Measurements from ENCODE around the gene TMEM26. TPM values are rescaled to one million over a fixed set of nuclear protein-coding genes. Genes with fewer than 3 reads are reported as not detected.

Gene TMEM26
- total RNA-seq, 1 donor from 2014 or later = not detected

GRCh38 chr10:61477451-61477850 lies 24.3 kb upstream of the TMEM26 start:
- H3K9me3 ChIP-seq (ENCODE audit: low read depth) = no peaks in the 10 kb centered on the region
- no peak overlapping the region for H3K9ac ChIP-seq
- Mint-ChIP-seq H3K27me3 (ENCODE audit: insufficient read depth, low read depth) (peaks cover 2% of the 10 kb centered on the region), H3K36me3 (no peaks in the 10 kb centered on the region), H3K4me1 (no peaks in the 10 kb centered on the region), H3K27ac (no peak overlapping the region), H3K9me3 (no peaks in the 10 kb centered on the region), H3K4me3 (no peak overlapping the region)
- no peak overlapping the region for H3K4me2 ChIP-seq
- no peaks in the 10 kb centered on the region for H3F3A ChIP-seq (ENCODE audit: low read depth)
- H3K4me3 ChIP-seq = no peak overlapping the region
- no peaks in the 10 kb centered on the region for H3K4me1 ChIP-seq
- no peaks in the 10 kb centered on the region for H3K79me2 ChIP-seq (ENCODE audit: low read depth)
- no peak for DNase-seq (ENCODE audit: low spot score)
- H3K27ac ChIP-seq = no peak overlapping the region
- no peaks in the 10 kb centered on the region for H4K20me1 ChIP-seq (ENCODE audit: low read depth)
- no peak for TF ChIP-seq EZH2phosphoT487 (IDR thresholded peaks at IDR 0.05)
- no peak for TF ChIP-seq EZH2 (IDR thresholded peaks at IDR 0.05)
- no peak for TF ChIP-seq CTCF (IDR thresholded peaks at IDR 0.05)
- H3K36me3 ChIP-seq = no peaks in the 10 kb centered on the region
- H2AFZ ChIP-seq (replicated peaks) = no peak overlapping the region
- no peaks in the 10 kb centered on the region for H3K27me3 ChIP-seq

DNA sequence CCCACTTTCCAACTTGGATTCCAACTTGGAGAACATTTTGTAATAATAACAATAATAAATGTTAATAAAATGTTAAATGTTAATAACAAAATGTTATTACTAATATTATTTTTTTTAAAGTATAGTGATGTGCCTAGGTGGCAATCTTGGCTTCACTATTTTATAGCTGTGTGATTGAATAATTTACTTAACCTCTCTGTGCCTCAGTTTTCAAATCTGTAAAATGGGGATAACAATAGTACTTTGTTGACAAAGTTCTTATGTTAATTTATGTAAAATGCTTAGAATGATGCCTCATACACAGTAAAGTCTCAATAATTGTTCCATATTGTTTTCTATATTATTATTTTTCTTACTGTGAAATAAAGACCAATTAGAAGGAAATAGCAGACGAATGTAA lies 23.3 kb upstream of the TMEM26 start:
- Histone ChIP-seq H3F3A (ENCODE audit: low read depth) (no peaks in the 10 kb centered on the region), H2AFZ (replicated peaks) (no peak overlapping the region), H3K4me3 (no peak overlapping the region), H3K27me3 (no peaks in the 10 kb centered on the region), H3K4me2 (no peak overlapping the region), H3K9ac (no peak overlapping the region), H3K36me3 (no peaks in the 10 kb centered on the region), H3K79me2 (ENCODE audit: low read depth) (no peaks in the 10 kb centered on the region), H3K9me3 (ENCODE audit: low read depth) (no peaks in the 10 kb centered on the region), H4K20me1 (ENCODE audit: low read depth) (no peaks in the 10 kb centered on the region), H3K4me1 (no peaks in the 10 kb centered on the region), H3K27ac (no peak overlapping the region)
- no peak overlapping the region for H3K4me3 Mint-ChIP-seq
- no peak for DNase-seq (ENCODE audit: low spot score)
- no peak for TF ChIP-seq CTCF (IDR thresholded peaks at IDR 0.05)
- no peak for TF ChIP-seq EZH2phosphoT487 (IDR thresholded peaks at IDR 0.05)
- TF ChIP-seq EZH2 (IDR thresholded peaks at IDR 0.05) = no peak
- no peaks in the 10 kb centered on the region for H3K9me3 Mint-ChIP-seq
- no peaks in the 10 kb centered on the region for H3K36me3 Mint-ChIP-seq
- no peak overlapping the region for H3K27ac Mint-ChIP-seq
- H3K4me1 Mint-ChIP-seq = no peaks in the 10 kb centered on the region
- H3K27me3 Mint-ChIP-seq (ENCODE audit: insufficient read depth, low read depth) = peaks cover 2% of the 10 kb centered on the region

DNA sequence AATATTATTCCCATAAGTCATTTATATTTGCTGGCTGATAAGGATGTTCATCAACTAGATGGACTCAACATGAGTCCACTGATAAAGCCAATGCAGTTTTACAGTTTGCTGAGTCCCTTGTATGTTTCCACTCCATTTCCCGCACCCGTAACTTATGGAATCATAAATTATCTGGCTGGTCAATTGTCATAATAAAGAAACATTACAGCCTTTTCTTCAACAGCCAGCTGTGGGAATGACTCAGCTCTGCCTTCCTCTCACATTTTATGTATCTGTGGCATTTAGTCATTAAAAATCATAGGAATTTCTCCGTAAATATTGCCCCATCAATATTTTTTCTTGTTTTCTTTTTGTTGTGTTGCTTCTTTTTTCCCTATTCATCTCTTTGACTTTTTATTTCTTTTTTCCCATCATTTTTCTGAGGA lies 22.3 kb upstream of the TMEM26 start:
- H3K4me1 ChIP-seq = no peaks in the 10 kb centered on the region
- Mint-ChIP-seq H3K27ac (no peak overlapping the region), H3K36me3 (no peaks in the 10 kb centered on the region), H3K27me3 (ENCODE audit: insufficient read depth, low read depth) (peaks cover 2% of the 10 kb centered on the region), H3K4me1 (no peaks in the 10 kb centered on the region), H3K9me3 (no peaks in the 10 kb centered on the region), H3K4me3 (no peak overlapping the region)
- no peaks in the 10 kb centered on the region for H4K20me1 ChIP-seq (ENCODE audit: low read depth)
- H3K9ac ChIP-seq = no peak overlapping the region
- no peak overlapping the region for H3K4me2 ChIP-seq
- no peaks in the 10 kb centered on the region for H3K36me3 ChIP-seq
- no peaks in the 10 kb centered on the region for H3K27me3 ChIP-seq
- DNase-seq (ENCODE audit: low spot score) = no peak
- no peaks in the 10 kb centered on the region for H3K79me2 ChIP-seq (ENCODE audit: low read depth)
- H3K27ac ChIP-seq = no peak overlapping the region
- TF ChIP-seq CTCF (IDR thresholded peaks at IDR 0.05) (no peak), EZH2 (IDR thresholded peaks at IDR 0.05) (no peak), EZH2phosphoT487 (IDR thresholded peaks at IDR 0.05) (no peak)
- no peak overlapping the region for H3K4me3 ChIP-seq
- no peaks in the 10 kb centered on the region for H3K9me3 ChIP-seq (ENCODE audit: low read depth)
- H2AFZ ChIP-seq (replicated peaks) = no peak overlapping the region
- no peaks in the 10 kb centered on the region for H3F3A ChIP-seq (ENCODE audit: low read depth)

Measured in neural progenitor cell (in vitro differentiated cells).